Fibroblast of skin of right quadriceps (primary cell): Measurements from ENCODE around the gene FRMD4A.

Experiments used
- DNase-seq: peaks from one replicate; pipeline ENCODE4 v3.0.0-alpha.2; 2013

FRMD4A gene

DNA sequence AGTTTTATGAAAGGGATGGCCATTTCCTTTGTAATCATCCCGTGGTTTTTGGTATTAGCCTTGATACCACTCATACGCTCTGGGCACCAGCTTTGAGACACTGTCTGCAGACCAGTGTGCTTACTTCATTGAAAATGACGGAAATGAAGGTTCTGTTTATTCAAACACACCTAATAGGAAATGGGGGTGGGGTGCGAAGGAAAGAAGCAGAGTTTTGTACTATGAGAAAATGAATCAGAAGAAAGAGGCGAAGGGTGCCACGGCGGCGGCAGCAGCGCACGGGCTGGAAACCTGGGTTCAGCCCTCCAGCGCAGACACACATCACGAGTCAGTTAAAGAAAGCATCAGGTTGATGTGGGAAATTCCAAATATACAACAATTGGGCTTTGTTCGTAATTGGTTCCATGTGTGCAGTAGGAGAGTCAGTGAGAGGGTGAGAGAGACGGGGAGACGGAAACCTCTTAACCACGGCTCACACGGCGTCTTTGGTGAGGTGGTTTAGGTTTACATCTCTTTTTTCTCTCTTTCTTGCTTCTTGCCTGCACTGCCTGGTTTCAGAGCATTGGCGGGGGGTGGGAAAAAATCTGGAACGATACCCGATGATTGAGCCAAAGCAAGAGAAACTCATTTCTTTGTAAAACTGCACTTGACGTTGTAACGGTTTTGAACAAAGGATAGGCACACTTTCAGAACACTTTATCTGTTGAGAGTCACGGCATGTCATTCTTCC, 321.2 kb downstream of the FRMD4A start:
- DNase-seq = peak; percentile 90

DNA sequence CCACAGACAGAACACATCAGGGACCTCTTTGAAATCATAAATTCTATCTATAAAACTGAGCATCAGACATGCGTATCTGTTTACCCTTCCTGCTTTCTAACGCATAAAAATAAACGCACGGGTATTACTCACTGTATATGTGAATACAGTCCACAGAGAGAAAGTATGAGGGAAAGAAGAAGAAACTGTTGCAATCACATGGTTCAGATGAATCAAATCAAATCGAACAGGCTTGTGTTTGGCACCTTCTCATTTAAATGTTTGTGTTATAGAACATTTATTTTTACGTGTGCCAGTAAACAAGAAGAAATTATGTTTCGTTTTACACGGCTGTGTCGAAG, 322.0 kb downstream of the FRMD4A start:
- no peak for DNase-seq

- no peak for DNase-seq
These were observed 326.2 kb downstream of the FRMD4A start for GRCh38 chr10:14004536-14004935.

GRCh38 chr10:14003517-14004184, 327.1 kb downstream of the FRMD4A start:
- no peak for DNase-seq

GRCh38 chr10:14001298-14002040, 329.3 kb downstream of the FRMD4A start:
- DNase-seq = no peak

DNA sequence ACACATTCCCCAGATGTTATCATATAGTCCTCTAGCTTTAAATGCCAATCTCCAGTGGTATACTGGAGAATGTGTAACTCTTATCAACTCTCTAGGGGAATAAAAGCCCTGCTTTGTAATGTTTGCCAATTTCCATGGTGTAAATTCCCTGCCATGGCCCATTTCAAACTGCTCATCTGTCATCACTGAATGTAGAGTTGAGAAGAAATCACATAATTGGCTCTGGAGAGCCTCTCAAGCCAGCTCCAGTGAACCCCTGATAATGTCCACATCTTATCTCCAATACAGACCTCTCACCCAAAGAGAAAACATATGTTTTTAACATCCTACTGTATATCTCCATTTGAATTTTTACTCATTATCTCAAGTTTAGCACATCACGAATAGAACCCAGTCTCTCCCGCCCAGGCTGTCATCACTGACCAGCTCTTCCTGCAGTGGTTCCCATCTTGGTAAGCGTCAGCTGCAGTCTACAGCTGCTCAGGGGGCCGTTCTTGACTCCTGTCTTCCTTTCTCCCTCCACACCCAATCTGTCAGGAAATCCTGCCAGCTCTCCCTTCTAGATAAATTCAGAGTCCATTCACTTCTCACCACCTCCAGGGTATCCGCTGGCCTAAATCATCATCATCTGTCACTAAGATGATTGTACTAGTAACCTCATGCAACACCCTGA, 332.4 kb downstream of the FRMD4A start:
- no peak for DNase-seq

- no peak for DNase-seq
These were observed 333.1 kb downstream of the FRMD4A start for GRCh38 chr10:13997650-13998049.

DNA sequence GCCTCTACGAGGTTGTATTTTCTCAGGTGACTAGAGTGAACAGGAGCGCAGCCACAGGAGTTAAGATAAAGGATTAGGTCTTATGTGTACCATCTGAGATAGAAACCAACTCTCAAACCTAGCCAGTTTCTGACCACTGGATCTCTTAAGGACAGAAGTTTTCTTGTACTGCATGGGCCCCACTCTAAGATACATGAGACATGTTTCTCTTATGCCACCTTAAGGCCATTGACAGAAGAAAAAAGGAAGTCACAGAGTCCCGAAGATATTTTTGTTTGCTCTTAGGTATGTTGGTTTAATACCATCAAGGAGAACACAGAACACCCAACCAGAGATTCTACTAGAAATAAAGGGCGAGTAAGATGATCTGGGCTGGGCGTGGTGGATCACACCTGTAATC, 335.8 kb downstream of the FRMD4A start:
- DNase-seq = no peak

DNA sequence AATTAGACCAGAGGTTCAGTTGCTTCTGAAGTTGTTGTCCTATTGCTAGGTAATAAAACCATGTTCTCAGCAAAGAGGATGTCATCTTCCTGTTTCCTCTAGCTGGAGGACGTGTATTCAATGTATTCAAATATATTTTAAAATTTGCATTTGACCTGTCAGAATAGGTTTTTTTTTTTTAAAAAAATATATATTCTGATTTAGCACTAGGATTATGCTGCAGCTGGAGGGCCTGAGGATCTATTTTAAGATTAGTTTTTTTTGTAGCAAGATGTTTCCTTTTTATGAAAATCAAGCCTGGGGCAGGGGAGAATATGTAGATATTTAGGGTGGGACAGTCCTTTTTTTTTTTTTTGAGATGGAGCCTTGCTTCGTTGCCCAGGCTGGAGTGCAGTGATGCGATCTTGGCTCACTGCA, 337.0 kb downstream of the FRMD4A start:
- no peak for DNase-seq

GRCh38 chr10:13993169-13993568, 337.6 kb downstream of the FRMD4A start:
- DNase-seq = peak; percentile 90

GRCh38 chr10:13991353-13991752, 339.4 kb downstream of the FRMD4A start:
- no peak for DNase-seq

GRCh38 chr10:13990946-13991345, 339.8 kb downstream of the FRMD4A start:
- peak; percentile 70 for DNase-seq

- no peak for DNase-seq
These were observed 340.3 kb downstream of the FRMD4A start for GRCh38 chr10:13990392-13990805.

DNA sequence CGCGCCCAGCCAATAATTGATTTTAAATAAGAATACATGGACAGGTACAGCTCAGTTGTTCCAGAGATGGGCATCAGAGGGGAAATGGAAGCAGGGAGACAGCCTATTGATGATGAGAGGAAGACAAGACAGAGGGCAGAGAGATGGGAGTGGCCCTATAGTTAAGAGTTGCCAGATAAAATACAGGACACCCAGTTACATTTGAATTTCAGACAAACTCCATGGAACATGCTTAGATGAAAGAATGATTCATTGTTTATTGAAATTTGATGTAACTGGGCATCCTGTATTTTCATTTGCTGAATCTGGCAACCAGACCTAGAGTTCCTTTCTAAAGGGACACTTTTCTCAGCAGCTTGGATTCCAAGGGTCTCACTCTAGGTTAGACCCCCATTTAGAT, 341.1 kb downstream of the FRMD4A start:
- no peak for DNase-seq

GRCh38 chr10:13987446-13987845, 343.3 kb downstream of the FRMD4A start:
- DNase-seq = peak; percentile 83

DNA sequence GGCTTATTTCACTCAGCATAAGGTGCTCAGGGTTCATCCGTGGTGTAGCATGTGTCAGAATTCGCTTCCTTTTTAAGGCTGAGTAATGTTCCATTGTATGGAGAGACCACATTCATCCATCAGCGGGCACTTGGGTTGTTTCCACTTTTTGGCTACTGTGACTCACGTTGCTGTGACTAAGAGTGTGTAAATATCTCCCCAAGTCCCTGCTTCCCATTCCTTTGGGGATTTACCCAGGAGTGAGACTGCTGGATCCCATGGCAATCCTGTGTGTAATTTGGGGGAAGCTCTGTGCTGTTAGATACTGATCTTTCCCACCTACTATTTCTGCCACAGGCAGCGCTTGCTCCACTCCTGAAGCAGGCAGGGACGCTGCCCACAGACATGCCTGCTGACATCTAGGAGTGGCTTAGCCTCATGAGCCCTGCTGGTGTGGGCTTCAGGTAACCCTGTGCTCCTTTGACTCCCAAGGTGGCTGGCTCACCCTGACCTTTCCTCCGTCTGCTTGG, 346.0 kb downstream of the FRMD4A start:
- peak; percentile 93 for DNase-seq

DNA sequence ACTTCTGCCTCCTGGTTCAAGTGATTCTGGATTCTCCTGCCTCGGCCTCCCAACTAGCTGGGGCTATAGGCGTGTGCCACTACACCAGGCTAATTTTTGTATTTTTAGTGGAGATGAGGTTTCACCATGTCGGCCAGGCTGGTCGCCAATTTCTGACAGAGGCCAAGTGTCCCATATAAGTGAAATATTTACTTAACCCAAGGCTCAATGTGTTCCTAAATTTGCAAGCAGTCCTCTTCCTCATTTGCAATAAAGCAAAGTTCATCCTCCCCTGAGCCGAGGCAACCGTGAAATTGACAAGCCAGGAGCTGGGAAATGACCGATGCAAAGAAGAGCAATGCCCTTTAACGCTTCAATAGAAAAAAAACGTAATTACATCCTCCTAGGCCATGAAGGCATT, 347.7 kb downstream of the FRMD4A start:
- no peak for DNase-seq

DNA sequence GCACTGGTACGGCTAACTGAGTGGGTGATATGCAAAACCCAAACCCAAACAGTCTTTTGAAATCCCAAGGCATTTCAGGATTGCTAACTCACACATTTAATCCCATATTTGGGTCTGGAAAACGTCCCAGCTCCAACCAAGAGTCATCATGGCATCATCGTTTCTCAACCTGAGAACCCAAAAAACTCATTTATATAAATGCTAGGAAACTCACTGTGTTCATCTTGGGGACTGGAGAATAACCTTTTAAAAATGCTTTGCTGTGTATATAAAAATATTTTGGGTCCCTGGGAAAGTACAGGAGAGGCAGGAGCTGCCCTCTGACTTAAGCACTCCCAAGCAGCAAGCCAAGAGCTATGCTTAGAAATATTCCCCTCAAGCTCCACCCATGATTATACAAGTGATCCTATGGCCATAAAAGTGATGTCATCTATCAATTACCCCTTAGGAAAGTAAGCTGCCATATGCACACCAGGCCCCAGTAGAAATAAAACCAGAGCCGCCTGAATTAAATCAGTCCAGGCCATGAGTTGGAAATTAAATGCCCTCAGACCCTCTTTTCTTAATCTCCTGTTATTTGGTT, 352.1 kb downstream of the FRMD4A start:
- DNase-seq = peak; percentile 97

GRCh38 chr10:13977861-13978532, 352.7 kb downstream of the FRMD4A start:
- DNase-seq = no peak

GRCh38 chr10:13973742-13974141, 357.0 kb downstream of the FRMD4A start:
- DNase-seq = peak; percentile 89

- no peak for DNase-seq
These were observed 358.1 kb downstream of the FRMD4A start for GRCh38 chr10:13972609-13973008.
